GM23248 (cell line): ENCODE measurements around the gene PDE4B. TPM values are rescaled to one million over a fixed set of nuclear protein-coding genes. Genes with fewer than 3 reads are reported as not detected.

Experiments used
- DNase-seq: peaks from one replicate; pipeline ENCODE4 v3.0.0-alpha.2; 2015
- H2AFZ ChIP-seq: fragments of 200-600 bp; sonication (generic); 2 replicates; pipeline ENCODE4 v1.6.1; 2016; ENCODE audit warnings: antibody characterized with exemption
- H3F3A ChIP-seq: fragments of 200-600 bp; sonication (generic); 2 replicates; pipeline ENCODE4 v1.6.1; 2016; ENCODE audit warnings: mild to moderate bottlenecking, antibody characterized with exemption, mixed run types; ENCODE audit not compliant: insufficient read depth
- H3K27ac ChIP-seq: fragments of 200-600 bp; sonication (generic); 2 replicates; pipeline ENCODE4 v1.5.1; 2016; ENCODE audit warnings: mild to moderate bottlenecking
- H3K27me3 ChIP-seq: fragments of 200-600 bp; sonication (generic); replicated peaks from 2 replicates; pipeline ENCODE4 v1.6.1; 2016; ENCODE audit warnings: mild to moderate bottlenecking; ENCODE audit not compliant: insufficient read depth
- H3K36me3 ChIP-seq: fragments of 200-600 bp; sonication (generic); 2 replicates; pipeline ENCODE4 v1.6.1; 2016; ENCODE audit warnings: low read depth, mild to moderate bottlenecking
- H3K4me1 ChIP-seq: fragments of 200-600 bp; sonication (generic); 2 replicates; pipeline ENCODE4 v1.6.1; 2016; ENCODE audit warnings: mild to moderate bottlenecking; ENCODE audit not compliant: insufficient read depth
- H3K4me2 ChIP-seq: fragments of 200-600 bp; sonication (generic); one replicate; pipeline ENCODE4 v1.6.1; 2016; ENCODE audit warnings: mild to moderate bottlenecking; ENCODE audit not compliant: unreplicated experiment
- H3K4me3 ChIP-seq: fragments of 200-600 bp; sonication (generic); 2 replicates; pipeline ENCODE4 v1.5.1; 2016; ENCODE audit warnings: mild to moderate bottlenecking
- H3K79me2 ChIP-seq: fragments of 200-600 bp; sonication (generic); 2 replicates; pipeline ENCODE4 v1.6.1; 2016; ENCODE audit warnings: mild to moderate bottlenecking; ENCODE audit not compliant: insufficient read depth
- H3K9ac ChIP-seq: fragments of 200-600 bp; sonication (generic); 2 replicates; pipeline ENCODE4 v1.6.1; 2016; ENCODE audit warnings: mild to moderate bottlenecking
- H3K9me2 ChIP-seq: fragments of 200-600 bp; sonication (generic); 2 replicates; pipeline ENCODE4 v1.6.1; 2016; ENCODE audit warnings: mixed run types, mild to moderate bottlenecking, moderate library complexity; ENCODE audit not compliant: insufficient read depth
- H3K9me3 ChIP-seq: fragments of 200-600 bp; sonication (generic); one replicate; pipeline ENCODE4 v1.6.1; 2017; ENCODE audit warnings: low read depth
- H4K20me1 ChIP-seq: fragments of 200-600 bp; sonication (generic); 2 replicates; pipeline ENCODE4 v1.6.0; 2016; ENCODE audit not compliant: insufficient read depth
- EZH2 ChIP-seq: fragments of 200-600 bp; sonication (generic); IDR thresholded peaks from 2 replicates; pipeline ENCODE4 v1.6.1; 2018; ENCODE audit warnings: antibody characterized with exemption, mild to moderate bottlenecking; ENCODE audit not compliant: insufficient read depth, poor library complexity, severe bottlenecking
- EZH2phosphoT487 ChIP-seq: fragments of 200-600 bp; sonication (generic); IDR thresholded peaks from 2 replicates; pipeline ENCODE4 v1.6.1; 2018; ENCODE audit warnings: antibody characterized with exemption, moderate library complexity, mild to moderate bottlenecking, low read depth; ENCODE audit not compliant: insufficient read depth
- WGBS, 2 experiments: methylation state at CpG; one replicate each; pipeline ENCODE4 v1.1.6; 2015 to 2017; ENCODE audit warnings: low lambda C conversion rate in 2 of 2, low coverage in 1 of 2; ENCODE audit errors: missing lambda C conversion rate in 2 of 2; 5-methylcytosine and 5-hydroxymethylcytosine counted together
- in situ Hi-C: fragments of 300-500 bp; cut with MboI; formaldehyde crosslinking; loops from 2 replicates; pipeline ENCODE4 v1.15.0; 2020
- polyA plus RNA-seq: library from polyadenylated mRNA; unstranded; fragments of >200 nt; fragmentation: Nextera tagmentation; extraction: Ambion mirVana; gene quantifications from 2 replicates; pipeline ENCODE4 v1.2.1, GENCODE V29; 2016
- total RNA-seq: library from RNA; depleted of rRNA; stranded (reverse); fragments of >200 nt; shearing (Covaris generic); gene quantifications from 2 replicates; pipeline ENCODE4 v1.2.3, GENCODE V29; 2014

PDE4B gene
- total and polyA plus RNA-seq, 2 experiments from 2014 or later, result 19.9 to 36.2 TPM

DNA sequence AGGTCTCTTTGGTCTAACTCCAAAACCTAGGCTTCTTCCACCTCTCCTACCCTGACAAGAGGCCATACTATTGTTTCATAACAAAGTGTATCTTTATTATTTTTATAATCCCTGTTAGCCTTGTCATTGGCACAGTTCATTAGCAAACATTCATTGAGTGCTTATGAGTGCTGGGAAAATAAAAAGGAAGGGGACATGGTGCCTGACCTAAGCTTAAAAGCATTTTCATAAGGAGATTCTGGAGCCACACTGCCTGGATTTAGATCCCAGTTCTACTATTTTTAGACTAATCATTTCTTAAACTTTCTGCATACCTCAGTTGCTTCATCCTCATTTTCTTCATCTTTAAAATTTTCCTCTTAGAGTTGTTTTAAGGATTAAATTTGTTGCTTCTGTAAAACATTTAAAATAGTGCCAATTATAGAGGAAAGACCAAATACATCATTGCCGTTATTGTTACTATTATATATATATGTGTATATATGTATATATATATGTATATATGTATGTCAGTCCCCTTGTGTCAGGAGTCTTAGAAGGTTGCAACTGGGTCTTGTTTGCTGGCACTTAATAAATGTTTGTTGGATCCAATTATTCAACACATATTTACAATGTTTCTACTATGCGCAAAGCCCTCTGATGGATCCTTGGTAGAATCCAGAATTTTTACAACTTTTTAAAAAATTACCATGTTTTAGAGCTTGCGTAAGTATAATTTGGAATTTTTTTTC lies 490.4 kb downstream of the PDE4B start:
- peak overlapping the region; percentile 73 for H3K27ac ChIP-seq
- H3K4me2 ChIP-seq, result peak overlapping the region; percentile 61
- no peaks in the 10 kb centered on the region for H3K27me3 ChIP-seq
- no peaks in the 10 kb centered on the region for H3K9me2 ChIP-seq
- TF ChIP-seq EZH2phosphoT487, result no peak
- no peak for TF ChIP-seq EZH2
- H3K36me3 ChIP-seq, result no peaks in the 10 kb centered on the region
- H4K20me1 ChIP-seq, result no peaks in the 10 kb centered on the region
- WGBS, 2 experiments, result 96% methylated on average over 3 of the region's 3 CpGs
- H3K9me3 ChIP-seq, result no peaks in the 10 kb centered on the region
- peaks cover 24% of the 10 kb centered on the region for H3F3A ChIP-seq
- peaks cover 22% of the 10 kb centered on the region for H3K4me1 ChIP-seq
- H3K9ac ChIP-seq, result peak overlapping the region; percentile 53
- H3K4me3 ChIP-seq, result peak overlapping the region; percentile 22
- no peaks in the 10 kb centered on the region for H3K79me2 ChIP-seq
- in situ Hi-C loops, result no loop called here
- peak overlapping the region; percentile 68 for H2AFZ ChIP-seq
- DNase-seq, result peak; percentile 39

DNA sequence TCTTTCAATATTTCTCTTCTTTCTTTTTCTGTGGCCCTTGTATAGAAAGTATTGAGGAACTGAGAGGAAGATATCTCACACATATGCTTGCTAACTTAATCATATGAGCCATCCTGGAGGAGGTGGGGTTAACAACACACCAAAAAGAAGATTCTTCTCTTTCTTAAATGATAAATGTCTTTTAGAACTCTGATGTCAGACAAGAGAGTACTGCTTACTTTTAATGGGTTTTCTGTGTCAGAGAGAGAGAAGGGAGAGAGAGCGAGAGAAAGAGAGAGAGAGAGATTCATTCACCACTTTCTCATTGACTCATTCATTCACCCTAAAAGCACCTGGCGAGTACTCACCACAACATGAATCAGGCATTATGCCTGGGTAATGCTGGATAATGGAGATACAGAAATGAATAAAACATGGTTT lies 490.9 kb downstream of the PDE4B start:
- DNase-seq, result peak; percentile 65
- WGBS, 2 experiments, result 48 to 66% methylated on average over 2 of the region's 2 CpGs
- in situ Hi-C loops, result no loop called here
- Histone ChIP-seq H3K4me3 (no peak overlapping the region), H3K9me2 (no peaks in the 10 kb centered on the region), H3K36me3 (no peaks in the 10 kb centered on the region), H3K9ac (no peak overlapping the region), H2AFZ (no peak overlapping the region), H3F3A (peaks cover 24% of the 10 kb centered on the region), H4K20me1 (no peaks in the 10 kb centered on the region), H3K79me2 (no peaks in the 10 kb centered on the region), H3K27me3 (no peaks in the 10 kb centered on the region), H3K9me3 (no peaks in the 10 kb centered on the region), H3K4me2 (no peak overlapping the region), H3K27ac (peak overlapping the region; percentile 19; the same call in 1 of the 2 replicates), H3K4me1 (peaks cover 22% of the 10 kb centered on the region)
- no peak for TF ChIP-seq EZH2
- TF ChIP-seq EZH2phosphoT487, result no peak

DNA sequence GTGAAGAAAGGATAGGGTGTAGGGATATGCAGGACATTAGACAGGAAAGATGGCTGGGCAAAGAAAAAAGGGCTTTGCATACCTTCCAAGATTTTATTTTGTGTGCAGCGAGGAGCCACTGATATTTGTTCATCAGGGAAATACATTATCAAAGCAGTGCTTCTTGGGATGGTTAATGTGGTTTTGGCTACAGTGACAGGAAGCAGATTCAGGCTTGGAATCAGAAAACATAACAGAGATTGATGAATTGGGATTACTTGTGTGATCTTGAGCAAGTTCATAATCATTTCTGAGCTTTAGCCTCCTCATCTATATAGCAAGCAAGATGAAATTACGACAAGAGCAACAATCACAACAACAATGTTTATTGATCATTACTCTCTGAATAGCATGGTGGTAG lies 492.1 kb downstream of the PDE4B start:
- no peak for DNase-seq
- in situ Hi-C loops, result no loop called here
- Histone ChIP-seq H3K79me2 (no peaks in the 10 kb centered on the region), H2AFZ (no peak overlapping the region), H3K9me3 (no peaks in the 10 kb centered on the region), H3K27ac (no peak overlapping the region), H3K4me3 (no peak overlapping the region), H3K27me3 (no peaks in the 10 kb centered on the region), H3K4me2 (no peak overlapping the region), H3F3A (peaks cover 24% of the 10 kb centered on the region), H3K4me1 (peaks cover 22% of the 10 kb centered on the region), H4K20me1 (no peaks in the 10 kb centered on the region), H3K36me3 (no peaks in the 10 kb centered on the region), H3K9me2 (no peaks in the 10 kb centered on the region), H3K9ac (no peak overlapping the region)
- WGBS, 2 experiments, result 97 to 100% methylated on average over 2 of the region's 2 CpGs
- TF ChIP-seq EZH2, result no peak
- no peak for TF ChIP-seq EZH2phosphoT487

GRCh38 chr1:66285618-66286270 lies 493.0 kb downstream of the PDE4B start:
- Histone ChIP-seq H3K27ac (no peak overlapping the region), H3K4me3 (no peak overlapping the region), H3K9ac (no peak overlapping the region), H3K4me1 (peaks cover 23% of the 10 kb centered on the region), H3K36me3 (no peaks in the 10 kb centered on the region), H3K27me3 (no peaks in the 10 kb centered on the region), H4K20me1 (no peaks in the 10 kb centered on the region), H3K9me3 (no peaks in the 10 kb centered on the region), H3K9me2 (0 out of 2 replicates have a peak, but pooled peaks cover 3% of the 10 kb centered on the region), H3F3A (peaks cover 27% of the 10 kb centered on the region), H2AFZ (no peak overlapping the region), H3K4me2 (no peak overlapping the region), H3K79me2 (no peaks in the 10 kb centered on the region)
- in situ Hi-C loops, result no loop called here
- WGBS, 2 experiments, result 92 to 93% methylated on average over 2 of the region's 2 CpGs
- no peak for TF ChIP-seq EZH2
- no peak for TF ChIP-seq EZH2phosphoT487
- DNase-seq, result no peak

- DNase-seq, result no peak
- peaks cover 29% of the 10 kb centered on the region for H3K4me1 ChIP-seq
Observed at GRCh38 chr1:66286307-66286706, 493.6 kb downstream of the PDE4B start.

More at GRCh38 chr1:66286307-66286706, 493.6 kb downstream of the PDE4B start:
- no peak overlapping the region for H3K4me3 ChIP-seq
- H3K4me2 ChIP-seq, result no peak overlapping the region
- no peak overlapping the region for H3K9ac ChIP-seq
- H3K27me3 ChIP-seq, result no peaks in the 10 kb centered on the region
- H3K27ac ChIP-seq, result no peak overlapping the region
- no peaks in the 10 kb centered on the region for H3K79me2 ChIP-seq
- H2AFZ ChIP-seq, result no peak overlapping the region
- 0 out of 2 replicates have a peak, but pooled peaks cover 3% of the 10 kb centered on the region for H3K9me2 ChIP-seq
- H3K36me3 ChIP-seq, result no peaks in the 10 kb centered on the region
- H3K9me3 ChIP-seq, result no peaks in the 10 kb centered on the region
- no peaks in the 10 kb centered on the region for H4K20me1 ChIP-seq
- in situ Hi-C loops, result no loop called here
- H3F3A ChIP-seq, result peaks cover 33% of the 10 kb centered on the region
- no peak for TF ChIP-seq EZH2phosphoT487
